Mucosa of descending colon (tissue), 3 donors: ENCODE results near the gene IQCE. TPM values are rescaled to one million over a fixed set of nuclear protein-coding genes. Genes with fewer than 3 reads are reported as not detected.

Experiments
- ATAC-seq: fragments of 200-7000 bp; cut with Tn5 transposase; one replicate; pipeline ENCODE4 v1.9.1; 2020; ENCODE audit warnings: mild to moderate bottlenecking, moderate library complexity
- DNase-seq, 3 donors: peaks; one replicate each; pipeline ENCODE4 v3.0.0-alpha.2; 2020
- H3K36me3 ChIP-seq: fragments of 200-600 bp; one replicate; pipeline ENCODE4 v1.8.0; 2021; ENCODE audit warnings: low read depth, mild to moderate bottlenecking
- H3K4me1 ChIP-seq: fragments of 200-600 bp; one replicate; pipeline ENCODE4 v1.8.0; 2021; ENCODE audit warnings: low read depth, mild to moderate bottlenecking
- H3K4me3 ChIP-seq: fragments of 200-600 bp; one replicate; pipeline ENCODE4 v1.8.0; 2021; ENCODE audit warnings: mild to moderate bottlenecking
- H3K9me3 ChIP-seq: fragments of 200-600 bp; one replicate; pipeline ENCODE4 v1.8.0; 2021; ENCODE audit warnings: mild to moderate bottlenecking
- intact Hi-C, 2 donors: fragments of 100-400 bp; cut with DNase I in 1 of 2; cut with micrococcal nuclease in 1 of 2; formaldehyde crosslinking; loops; one replicate each; pipeline versions ENCODE4 v1.11.0 to v1.11.1; 2022; cut with DNase I, micrococcal nuclease
- total RNA-seq, 3 donors: library from RNA; stranded (reverse); fragmentation: NEBNext Ultra II Directional in 2 of 3; extraction: Animal tissue kit (Norgen Biotek cat#: 25700) in 2 of 3; gene quantifications; one replicate each; pipeline versions ENCODE4 v1.2.1 to v1.2.4, GENCODE V29; 2021 to 2023
- TF ChIP-seq, protein P1 (sequence below): fragments of 200-600 bp; IDR thresholded peaks from one replicate; pipeline ENCODE4 v1.8.0; 2022; ENCODE audit warnings: antibody characterized with exemption, mild to moderate bottlenecking
- donor health status: DM: no; HTN: no; CAD: no; lungs with moderate emphysema.
- donor health status: DM: no; HTN: no; CAD: no.
- donor health status: DM: no; HTN: yes; CAD: no.

IQCE gene
- total RNA-seq, 3 donors from 2014 or later = 27.9 to 41.2 (median 35.9) TPM

DNA sequence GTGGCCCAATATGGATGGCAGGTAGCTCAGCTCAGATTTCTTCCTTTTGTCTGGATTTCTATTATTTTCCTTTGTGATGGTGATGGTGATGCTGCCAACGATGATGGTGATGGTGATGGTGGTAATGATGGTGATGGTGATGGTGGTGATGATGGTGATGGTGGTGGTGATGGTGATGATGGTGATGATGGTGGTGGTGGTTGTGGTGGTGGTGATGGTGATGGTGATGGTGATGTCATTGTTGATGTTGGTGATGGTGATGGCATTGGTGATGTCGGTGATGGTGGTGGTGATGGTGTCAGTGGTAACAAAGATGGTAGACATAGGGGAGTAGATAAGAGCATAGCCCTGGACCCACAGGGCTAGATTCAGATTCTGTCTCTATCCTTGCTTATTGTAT, 98.4 kb downstream of the IQCE start:
- Histone ChIP-seq H3K36me3 (no peaks in the 10 kb centered on the region), H3K4me3 (no peak overlapping the region), H3K9me3 (no peaks in the 10 kb centered on the region), H3K4me1 (no peaks in the 10 kb centered on the region)
- DNase-seq (no peak), ATAC-seq (no peak)
- intact Hi-C loops = no loop called here
- TF ChIP-seq, protein P1, sequence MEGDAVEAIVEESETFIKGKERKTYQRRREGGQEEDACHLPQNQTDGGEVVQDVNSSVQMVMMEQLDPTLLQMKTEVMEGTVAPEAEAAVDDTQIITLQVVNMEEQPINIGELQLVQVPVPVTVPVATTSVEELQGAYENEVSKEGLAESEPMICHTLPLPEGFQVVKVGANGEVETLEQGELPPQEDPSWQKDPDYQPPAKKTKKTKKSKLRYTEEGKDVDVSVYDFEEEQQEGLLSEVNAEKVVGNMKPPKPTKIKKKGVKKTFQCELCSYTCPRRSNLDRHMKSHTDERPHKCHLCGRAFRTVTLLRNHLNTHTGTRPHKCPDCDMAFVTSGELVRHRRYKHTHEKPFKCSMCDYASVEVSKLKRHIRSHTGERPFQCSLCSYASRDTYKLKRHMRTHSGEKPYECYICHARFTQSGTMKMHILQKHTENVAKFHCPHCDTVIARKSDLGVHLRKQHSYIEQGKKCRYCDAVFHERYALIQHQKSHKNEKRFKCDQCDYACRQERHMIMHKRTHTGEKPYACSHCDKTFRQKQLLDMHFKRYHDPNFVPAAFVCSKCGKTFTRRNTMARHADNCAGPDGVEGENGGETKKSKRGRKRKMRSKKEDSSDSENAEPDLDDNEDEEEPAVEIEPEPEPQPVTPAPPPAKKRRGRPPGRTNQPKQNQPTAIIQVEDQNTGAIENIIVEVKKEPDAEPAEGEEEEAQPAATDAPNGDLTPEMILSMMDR = no peak

DNA sequence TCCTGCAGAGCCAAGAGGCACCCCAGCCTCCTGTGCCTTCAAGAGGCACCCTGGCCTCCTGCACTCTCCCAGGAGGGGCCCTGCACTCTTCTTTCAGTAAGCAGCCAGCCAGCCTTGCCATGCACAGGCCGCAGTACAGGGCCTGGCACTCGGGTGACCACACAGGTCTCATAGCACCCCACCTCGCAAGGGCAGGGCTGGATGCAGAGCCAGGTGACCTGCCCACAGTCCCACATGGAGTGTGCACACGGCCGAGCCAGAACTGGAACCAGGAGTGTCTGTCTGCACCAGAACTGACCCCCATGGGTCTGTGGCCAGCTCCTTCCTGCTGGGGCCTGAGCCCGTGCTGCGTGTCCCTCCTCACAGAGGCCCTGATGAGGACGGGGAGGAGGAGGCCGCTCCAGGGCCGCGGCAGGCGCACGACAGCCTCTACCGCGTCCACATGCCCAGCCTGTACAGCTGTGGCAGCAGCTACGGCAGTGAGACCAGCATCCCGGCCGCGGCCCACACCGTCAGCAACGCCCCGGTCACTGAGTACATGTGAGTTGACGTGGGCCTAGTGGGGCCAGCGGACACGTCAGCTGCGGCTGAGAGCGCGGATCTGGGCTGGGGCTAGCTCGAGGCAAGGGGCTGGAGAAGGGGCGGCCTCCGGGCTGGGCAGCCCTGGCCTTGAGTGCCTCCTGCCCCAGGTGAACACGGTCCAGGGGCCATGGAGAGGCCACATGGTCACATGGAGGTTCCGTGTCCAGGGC, 99.3 kb downstream of the IQCE start:
- Histone ChIP-seq H3K36me3 (no peaks in the 10 kb centered on the region), H3K9me3 (no peaks in the 10 kb centered on the region), H3K4me3 (no peak overlapping the region), H3K4me1 (no peaks in the 10 kb centered on the region)
- ATAC-seq (no peak), DNase-seq (no peak)
- TF ChIP-seq, protein P1 = no peak
- intact Hi-C loops = no loop called here

DNA sequence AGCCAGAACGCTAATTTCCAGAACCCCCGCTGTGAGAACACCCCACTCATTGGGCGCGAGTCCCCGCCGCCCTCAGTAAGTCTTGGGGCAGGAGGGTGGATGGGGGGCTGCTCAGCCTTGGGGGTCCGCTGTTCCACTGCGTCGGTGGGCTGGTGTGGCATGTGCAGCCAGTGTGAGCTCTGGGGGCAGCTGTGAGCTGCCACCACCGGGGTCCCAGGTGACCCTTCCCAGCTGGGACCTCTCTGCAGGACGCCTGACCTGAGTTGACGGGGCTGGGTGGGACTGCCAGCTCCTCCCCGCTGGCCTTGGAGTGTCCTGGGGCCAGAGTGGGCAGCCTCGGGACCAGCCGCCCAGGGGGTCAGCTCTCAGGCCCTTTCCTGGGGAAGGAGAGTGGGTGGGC, 100.2 kb downstream of the IQCE start:
- intact Hi-C loops = no loop called here
- no peak for DNase-seq
- H3K4me1 ChIP-seq = no peaks in the 10 kb centered on the region
- TF ChIP-seq, protein P1 = no peak
- no peak for ATAC-seq
- H3K4me3 ChIP-seq = no peak overlapping the region
- no peaks in the 10 kb centered on the region for H3K9me3 ChIP-seq
- H3K36me3 ChIP-seq = no peaks in the 10 kb centered on the region

DNA sequence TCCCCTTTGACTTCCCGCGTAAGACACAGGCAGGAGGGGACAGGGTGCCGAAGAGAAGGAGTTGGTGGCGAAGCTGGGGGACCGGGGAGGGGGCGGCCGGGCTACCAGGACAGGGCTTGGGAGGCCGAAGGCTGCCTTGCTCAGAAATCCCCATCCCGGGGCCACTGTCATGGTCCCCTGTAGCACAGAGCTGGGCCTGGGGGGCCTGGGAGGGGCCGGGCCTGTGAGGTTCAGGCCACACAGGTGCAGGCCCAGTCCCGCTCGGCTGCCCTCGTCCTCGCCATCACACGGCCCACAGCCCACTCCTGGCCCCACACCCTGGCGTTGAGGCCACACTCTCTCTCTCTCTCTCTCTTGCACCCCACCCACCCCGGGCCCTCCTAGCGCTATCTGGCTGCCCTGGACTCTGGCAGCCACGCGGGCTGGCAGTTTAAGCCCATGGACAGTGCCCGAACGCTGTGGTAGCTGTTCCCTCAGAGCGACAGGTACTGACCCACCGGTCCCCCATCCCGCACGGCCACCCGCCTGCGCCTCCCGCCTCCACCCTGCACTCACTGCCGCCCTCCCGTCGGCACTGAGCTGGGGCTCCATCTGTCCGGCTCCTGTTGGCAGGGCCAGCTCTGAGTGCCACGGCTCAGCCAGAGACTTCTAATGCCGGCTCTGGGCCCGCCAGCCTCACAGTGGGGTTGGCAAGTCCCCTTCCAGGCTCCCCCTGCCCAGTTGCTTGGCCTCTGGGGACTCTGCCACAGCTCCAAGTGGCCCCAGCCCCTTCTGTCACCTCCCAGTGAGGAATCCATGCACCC, 101.0 kb downstream of the IQCE start:
- no peaks in the 10 kb centered on the region for H3K9me3 ChIP-seq
- TF ChIP-seq, protein P1 = no peak
- no peaks in the 10 kb centered on the region for H3K36me3 ChIP-seq
- DNase-seq (peak in 1 of 3 donors; percentile 44), ATAC-seq (no peak)
- no peak overlapping the region for H3K4me3 ChIP-seq
- intact Hi-C loops = no loop called here
- no peaks in the 10 kb centered on the region for H3K4me1 ChIP-seq

DNA sequence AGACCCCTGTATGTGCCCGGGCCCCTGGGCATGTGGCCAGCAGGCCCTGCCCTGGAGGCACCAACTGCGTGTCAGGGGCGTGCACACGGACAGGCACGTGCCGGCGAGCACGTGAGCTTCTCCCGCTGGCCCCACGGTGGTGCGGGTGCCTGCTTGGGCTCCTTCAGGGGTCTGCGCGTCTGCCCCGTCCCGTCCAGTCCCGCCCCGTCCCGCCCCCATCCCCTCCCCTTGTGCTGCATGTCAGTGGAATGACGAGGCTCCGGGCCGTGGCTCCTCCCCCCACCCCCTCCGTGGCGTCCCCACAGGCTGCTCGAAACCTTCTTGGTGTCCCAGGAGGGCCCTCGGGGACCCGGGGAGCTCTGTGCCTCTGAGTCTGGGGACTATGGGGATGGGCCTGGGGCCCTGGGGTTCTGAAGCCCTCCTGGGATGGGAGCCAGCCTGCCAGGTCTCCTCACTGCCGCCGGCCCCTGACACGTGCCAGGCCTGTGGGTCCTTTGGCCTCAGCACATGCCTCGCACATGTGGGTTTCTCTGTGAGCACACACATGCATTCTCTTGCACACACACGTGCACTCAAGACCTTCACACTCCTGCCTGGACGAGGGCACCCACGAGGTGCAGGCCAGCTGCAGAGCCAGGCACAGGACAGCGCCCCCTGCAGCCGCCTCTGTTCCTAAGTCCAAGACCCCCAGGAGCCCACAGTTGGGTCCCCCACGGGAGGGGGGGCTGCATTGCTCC, 101.7 kb downstream of the IQCE start:
- Histone ChIP-seq H3K4me1 (no peaks in the 10 kb centered on the region), H3K4me3 (no peak overlapping the region), H3K9me3 (no peaks in the 10 kb centered on the region), H3K36me3 (no peaks in the 10 kb centered on the region)
- DNase-seq (peak in 1 of 3 donors; percentile 42), ATAC-seq (no peak)
- TF ChIP-seq, protein P1 = no peak
- intact Hi-C loops = no loop called here
